GM12892 (cell line): Measurements from ENCODE around the gene ANKS4B.

Experiments
- POLR2A ChIP-seq: IDR thresholded peaks from 2 replicates; pipeline ENCODE4 v1.6.1; 2011; ENCODE audit warnings: low read depth, low read length, control low read depth
- POLR2AphosphoS5 ChIP-seq: IDR thresholded peaks from 2 replicates; pipeline ENCODE4 v1.6.1; 2011; ENCODE audit warnings: low read depth, low read length, control low read depth
- TAF1 ChIP-seq: IDR thresholded peaks from 2 replicates; pipeline ENCODE4 v1.6.1; 2011; ENCODE audit warnings: low read depth, mild to moderate bottlenecking, control low read depth, low read length, borderline replicate concordance

- TF ChIP-seq TAF1 = no peak
- TF ChIP-seq POLR2A = no peak
- TF ChIP-seq POLR2AphosphoS5 = no peak
These were observed 40.8 kb downstream of the ANKS4B start for GRCh38 chr16:21274172-21274726.
